ENCODE data around the gene ROBO2.
A peak's percentile ranks its signal among the peaks of the same experiment; 100 is the strongest.

Gene ROBO2

GRCh38 chr3:77655396-77655795 is 615.5 kb downstream of the ROBO2 start:
- H3K4me3 ChIP-seq (ENCODE audit: low read length), result no peak overlapping the region
- DNase-seq (ENCODE audit: low read depth), result no peak
- TF ChIP-seq, protein P1, sequence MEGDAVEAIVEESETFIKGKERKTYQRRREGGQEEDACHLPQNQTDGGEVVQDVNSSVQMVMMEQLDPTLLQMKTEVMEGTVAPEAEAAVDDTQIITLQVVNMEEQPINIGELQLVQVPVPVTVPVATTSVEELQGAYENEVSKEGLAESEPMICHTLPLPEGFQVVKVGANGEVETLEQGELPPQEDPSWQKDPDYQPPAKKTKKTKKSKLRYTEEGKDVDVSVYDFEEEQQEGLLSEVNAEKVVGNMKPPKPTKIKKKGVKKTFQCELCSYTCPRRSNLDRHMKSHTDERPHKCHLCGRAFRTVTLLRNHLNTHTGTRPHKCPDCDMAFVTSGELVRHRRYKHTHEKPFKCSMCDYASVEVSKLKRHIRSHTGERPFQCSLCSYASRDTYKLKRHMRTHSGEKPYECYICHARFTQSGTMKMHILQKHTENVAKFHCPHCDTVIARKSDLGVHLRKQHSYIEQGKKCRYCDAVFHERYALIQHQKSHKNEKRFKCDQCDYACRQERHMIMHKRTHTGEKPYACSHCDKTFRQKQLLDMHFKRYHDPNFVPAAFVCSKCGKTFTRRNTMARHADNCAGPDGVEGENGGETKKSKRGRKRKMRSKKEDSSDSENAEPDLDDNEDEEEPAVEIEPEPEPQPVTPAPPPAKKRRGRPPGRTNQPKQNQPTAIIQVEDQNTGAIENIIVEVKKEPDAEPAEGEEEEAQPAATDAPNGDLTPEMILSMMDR (IDR thresholded peaks at IDR 0.05; ENCODE audit: insufficient read depth, low read depth, low read length, missing control alignments), result no peak

DNA sequence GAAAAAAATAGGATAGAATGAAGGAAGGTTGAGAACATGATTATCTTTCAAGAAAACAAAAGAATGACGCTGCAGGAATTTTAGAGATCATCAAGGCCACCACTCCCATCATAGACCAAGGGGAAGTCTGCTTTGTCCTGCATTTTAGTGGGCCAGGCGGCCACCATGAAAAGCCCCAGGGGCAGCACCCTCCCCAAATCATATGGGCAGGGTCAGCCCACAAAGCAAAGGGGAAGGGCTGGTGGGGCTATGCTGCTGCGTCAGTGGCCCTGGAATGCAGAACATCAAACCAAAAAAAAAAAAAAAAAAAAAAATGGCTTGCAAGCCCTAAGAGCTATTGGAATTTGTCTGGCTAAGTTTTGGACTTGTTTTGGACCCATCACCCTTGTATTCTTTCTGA is 620.8 kb downstream of the ROBO2 start:
- H3K4me3 ChIP-seq (ENCODE audit: low read length), result no peak overlapping the region
- TF ChIP-seq, protein P1 (IDR thresholded peaks at IDR 0.05; ENCODE audit: insufficient read depth, low read depth, low read length, missing control alignments), result no peak
- DNase-seq (ENCODE audit: low read depth), result no peak

DNA sequence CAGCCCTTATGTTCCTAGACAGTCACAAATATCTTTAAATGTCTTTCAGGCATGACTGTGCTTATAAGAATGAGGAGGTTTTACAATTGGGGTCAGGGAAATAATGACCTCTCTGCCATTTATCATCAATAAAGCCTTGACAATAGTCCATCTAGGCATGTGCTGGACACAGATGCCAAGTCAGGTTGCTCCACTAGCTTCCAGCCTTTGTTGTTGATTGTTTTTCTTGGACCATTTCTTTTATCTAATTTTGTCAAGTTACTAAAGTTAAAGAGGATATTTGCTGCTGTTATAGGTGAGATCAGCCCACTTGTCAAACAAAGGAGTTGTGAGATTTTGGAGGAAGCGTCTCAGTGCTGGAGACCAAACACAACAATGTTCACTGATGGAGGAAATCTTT is 628.0 kb downstream of the ROBO2 start:
- H3K4me3 ChIP-seq (ENCODE audit: low read length), result no peak overlapping the region
- no peak for DNase-seq (ENCODE audit: low read depth)
- TF ChIP-seq, protein P1 (IDR thresholded peaks at IDR 0.05; ENCODE audit: insufficient read depth, low read depth, low read length, missing control alignments), result no peak

- no peak overlapping the region for H3K4me3 ChIP-seq (ENCODE audit: low read length)
- TF ChIP-seq, protein P1 (IDR thresholded peaks at IDR 0.05; ENCODE audit: insufficient read depth, low read depth, low read length, missing control alignments), result no peak
- no peak for DNase-seq (ENCODE audit: low read depth)
These were observed 628.5 kb downstream of the ROBO2 start for GRCh38 chr3:77668376-77668775.

GRCh38 chr3:77672016-77672415 is 632.1 kb downstream of the ROBO2 start:
- TF ChIP-seq, protein P1 (IDR thresholded peaks at IDR 0.05; ENCODE audit: insufficient read depth, low read depth, low read length, missing control alignments), result no peak
- H3K4me3 ChIP-seq (ENCODE audit: low read length), result no peak overlapping the region
- peak; percentile 23 for DNase-seq (ENCODE audit: low read depth)

DNA sequence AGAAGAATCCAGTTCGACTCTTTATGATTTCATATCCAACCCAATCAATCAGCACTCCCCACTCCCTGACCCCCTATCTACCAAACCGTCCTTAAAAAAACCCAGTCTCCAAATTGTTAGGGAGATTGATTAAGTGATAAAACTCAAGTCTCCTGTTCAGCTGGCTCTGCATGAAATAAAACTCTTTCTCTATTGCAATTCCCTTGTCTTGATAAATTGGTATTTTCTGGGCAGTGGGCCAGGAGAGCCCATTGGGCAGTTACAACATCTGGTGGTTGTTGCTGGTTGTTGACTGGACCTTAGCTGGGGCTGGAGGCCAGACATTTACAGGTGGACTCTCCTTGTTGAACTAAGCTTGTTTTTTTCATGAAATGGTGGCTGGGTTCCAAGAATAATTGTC is 642.3 kb downstream of the ROBO2 start:
- TF ChIP-seq, protein P1 (IDR thresholded peaks at IDR 0.05; ENCODE audit: insufficient read depth, low read depth, low read length, missing control alignments), result no peak
- no peak for DNase-seq (ENCODE audit: low read depth)

GRCh38 chr3:77684115-77684514 is 644.2 kb downstream of the ROBO2 start:
- TF ChIP-seq, protein P1 (IDR thresholded peaks at IDR 0.05; ENCODE audit: insufficient read depth, low read depth, low read length, missing control alignments), result no peak
- no peak for DNase-seq (ENCODE audit: low read depth)
- no peak overlapping the region for H3K4me3 ChIP-seq (ENCODE audit: low read length)

More for the DNA sequence above, 642.3 kb downstream of the ROBO2 start:
- no peak overlapping the region for H3K4me3 ChIP-seq (ENCODE audit: low read length)
